ENCODE results near the gene CD37. TPM values are rescaled to one million over a fixed set of nuclear protein-coding genes. Genes with fewer than 3 reads are reported as not detected.
"Not testable (repeated sequence)": the region's sequence is repeated elsewhere in the genome, so short reads cannot be mapped to it uniquely, and the experiment has no call there.

The CD37 gene
- polyA plus RNA-seq, 1 experiment: not detected

- DNase-seq (ENCODE audit: low read depth, low spot score): no peak
- ChIA-PET CTCF (no interaction called here), POLR2A (no interaction called here)
- Histone ChIP-seq H3K27me3 (ENCODE audit: control insufficient read depth, insufficient read depth, low read length) (no peaks in the 10 kb centered on the region), H3K9me3 (ENCODE audit: control insufficient read depth, insufficient read depth, low read length) (peaks cover 14% of the 10 kb centered on the region), H3K27ac (ENCODE audit: low read depth, low read length) (peak overlapping the region; percentile 39), H3K4me3 (ENCODE audit: low read depth, low read length) (peak overlapping the region; percentile 27)
- no peak for TF ChIP-seq CTCF (IDR thresholded peaks at IDR 0.05; ENCODE audit: low read depth, low read length)
These were observed 29.0 kb downstream of the CD37 start for GRCh38 chr19:49364083-49364737.

DNA sequence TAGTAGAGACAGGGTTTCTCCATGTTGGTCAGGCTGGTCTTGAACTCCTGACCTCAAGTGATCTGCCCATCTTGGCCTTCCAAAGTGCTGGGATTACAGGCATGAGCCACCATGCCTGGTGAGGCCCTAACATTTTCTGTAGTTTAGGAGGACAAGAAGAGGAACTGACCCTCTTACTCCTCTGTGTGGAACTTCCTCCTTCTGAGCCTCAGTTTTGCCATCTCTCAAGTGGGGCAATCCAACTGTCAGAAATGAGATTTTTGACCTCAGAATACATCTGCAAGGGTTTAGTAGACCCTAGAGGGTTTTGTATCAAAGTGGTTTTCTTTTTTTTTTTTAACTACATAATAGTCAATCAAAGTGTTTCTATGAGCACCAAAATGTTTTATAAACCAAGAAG is 30.9 kb downstream of the CD37 start:
- H3K27me3 ChIP-seq (ENCODE audit: control insufficient read depth, insufficient read depth, low read length): peaks cover 4% of the 10 kb centered on the region
- ChIA-PET CTCF (no interaction called here), POLR2A (no interaction called here)
- H3K4me3 ChIP-seq (ENCODE audit: low read depth, low read length): no peak overlapping the region
- no peak for DNase-seq (ENCODE audit: low read depth, low spot score)
- H3K9me3 ChIP-seq (ENCODE audit: control insufficient read depth, insufficient read depth, low read length): peaks cover 23% of the 10 kb centered on the region
- H3K27ac ChIP-seq (ENCODE audit: low read depth, low read length): no peak overlapping the region
- TF ChIP-seq CTCF (IDR thresholded peaks at IDR 0.05; ENCODE audit: low read depth, low read length): no peak

DNA sequence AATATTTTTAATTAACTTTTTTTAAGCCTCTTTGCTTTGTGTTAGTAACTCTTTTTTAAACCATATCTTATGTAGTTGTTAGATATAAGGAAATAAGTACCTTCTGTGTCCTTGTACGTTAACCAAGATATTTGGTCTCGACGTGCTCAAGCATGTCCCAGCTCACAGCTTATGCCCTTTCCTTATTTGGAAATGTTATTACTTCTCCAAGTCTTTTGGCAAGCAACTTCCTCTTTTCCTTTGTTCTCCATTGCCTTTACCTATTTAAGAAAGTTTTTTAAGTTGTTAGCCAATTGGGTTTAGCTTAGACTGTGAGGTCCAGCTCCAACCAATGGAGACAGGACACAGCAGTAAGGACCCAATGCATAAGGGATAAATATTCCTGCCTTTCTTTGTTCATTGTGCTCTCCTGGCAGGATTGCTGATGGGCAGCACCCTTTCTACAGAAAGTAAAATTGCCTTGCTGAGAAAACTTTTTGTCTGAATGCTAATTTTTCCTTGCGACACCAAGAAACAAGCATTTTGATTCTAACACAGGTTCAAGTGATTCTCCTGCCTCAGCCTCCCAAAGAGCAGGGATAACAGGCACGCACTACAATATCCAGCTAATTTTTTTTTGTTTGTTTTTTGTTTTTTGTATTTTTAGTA is 33.6 kb downstream of the CD37 start:
- Histone ChIP-seq H3K27ac (ENCODE audit: low read depth, low read length) (no peak overlapping the region), H3K27me3 (ENCODE audit: control insufficient read depth, insufficient read depth, low read length) (peaks cover 6% of the 10 kb centered on the region), H3K4me3 (ENCODE audit: low read depth, low read length) (no peak overlapping the region), H3K9me3 (ENCODE audit: control insufficient read depth, insufficient read depth, low read length) (peaks cover 21% of the 10 kb centered on the region)
- POLR2A ChIA-PET: no interaction called here
- DNase-seq (ENCODE audit: low read depth, low spot score): no peak
- CTCF ChIA-PET: no interaction called here
- TF ChIP-seq CTCF (IDR thresholded peaks at IDR 0.05; ENCODE audit: low read depth, low read length): no peak

GRCh38 chr19:49371184-49371583 is 36.0 kb downstream of the CD37 start:
- Histone ChIP-seq H3K9me3 (ENCODE audit: control insufficient read depth, insufficient read depth, low read length) (peaks cover 21% of the 10 kb centered on the region), H3K27me3 (ENCODE audit: control insufficient read depth, insufficient read depth, low read length) (peaks cover 10% of the 10 kb centered on the region), H3K4me3 (ENCODE audit: low read depth, low read length) (no peak overlapping the region), H3K27ac (ENCODE audit: low read depth, low read length) (no peak overlapping the region)
- DNase-seq (ENCODE audit: low read depth, low spot score): no peak
- ChIA-PET POLR2A (no interaction called here), CTCF (no interaction called here)
- no peak for TF ChIP-seq CTCF (IDR thresholded peaks at IDR 0.05; ENCODE audit: low read depth, low read length)

DNA sequence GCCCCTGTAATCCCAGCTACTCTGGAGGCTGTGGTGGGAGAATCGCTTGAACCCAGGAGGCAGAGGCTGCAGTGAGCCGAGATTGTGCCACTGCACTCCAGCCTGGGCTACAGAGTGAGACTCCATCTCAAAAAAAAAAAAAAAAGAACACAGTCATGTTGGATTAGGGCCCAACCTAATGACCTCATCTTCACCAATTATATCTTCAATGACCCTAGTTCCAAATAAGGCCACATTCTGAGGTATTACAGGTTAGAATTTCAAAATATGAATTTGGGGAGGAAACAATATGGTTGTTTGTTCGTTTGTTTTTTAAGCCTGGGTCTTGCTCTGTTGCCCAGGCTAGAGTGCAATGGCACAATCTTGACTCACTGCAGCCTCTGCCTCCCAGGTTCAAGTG is 38.0 kb downstream of the CD37 start:
- H3K27me3 ChIP-seq (ENCODE audit: control insufficient read depth, insufficient read depth, low read length); CTCF ChIA-PET; DNase-seq (ENCODE audit: low read depth, low spot score); H3K4me3 ChIP-seq (ENCODE audit: low read depth, low read length); POLR2A ChIA-PET; H3K27ac ChIP-seq (ENCODE audit: low read depth, low read length): not testable (repeated sequence)
- peaks cover 17% of the 10 kb centered on the region for H3K9me3 ChIP-seq (ENCODE audit: control insufficient read depth, insufficient read depth, low read length)

Measured in AG04450 (cell line).